HK-2 (cell line): ENCODE measurements around the gene MAD2L2.

Experiments
- DNase-seq: peaks from one replicate; pipeline ENCODE4 v3.0.0-alpha.2; 2018; ENCODE audit not compliant: unreplicated experiment

Gene MAD2L2

DNA sequence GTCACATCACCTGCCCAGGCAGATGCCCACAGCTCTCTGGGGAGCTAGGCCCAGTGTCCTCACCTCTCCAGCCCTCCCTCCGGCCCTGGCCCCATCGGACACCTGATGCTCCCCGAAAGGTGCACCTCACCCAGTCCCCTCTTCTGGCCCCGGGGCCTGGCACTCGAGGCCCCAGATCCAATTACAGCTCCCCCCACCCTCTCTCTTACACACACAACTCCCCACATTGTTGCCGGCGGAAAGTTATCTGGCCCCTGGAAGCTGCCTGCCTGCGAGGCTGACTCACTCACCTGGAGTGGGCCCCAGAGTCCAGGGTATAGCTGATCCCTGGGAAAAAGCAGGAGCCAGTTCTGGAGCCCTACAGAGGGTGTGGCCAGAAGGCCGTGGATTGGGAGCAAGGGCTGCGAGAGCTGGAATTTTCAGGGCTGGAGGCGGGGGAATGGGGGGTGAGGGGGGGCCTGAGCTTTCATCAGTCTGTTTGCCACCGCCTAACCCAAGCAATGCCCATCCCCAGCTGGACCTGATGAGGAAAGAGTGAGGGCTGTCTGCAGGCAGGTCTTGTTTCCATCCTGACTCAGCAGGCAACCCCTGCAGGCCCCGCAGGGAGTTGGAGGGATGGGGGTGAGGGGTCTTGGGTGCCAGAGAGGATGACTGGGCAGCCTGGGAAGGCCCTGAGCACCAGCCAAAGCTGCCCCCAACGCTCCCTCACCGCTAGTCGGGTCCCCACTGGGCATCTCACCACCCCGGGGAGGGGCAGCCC, 27.7 kb downstream of the MAD2L2 start:
- DNase-seq, result peak; percentile 71

DNA sequence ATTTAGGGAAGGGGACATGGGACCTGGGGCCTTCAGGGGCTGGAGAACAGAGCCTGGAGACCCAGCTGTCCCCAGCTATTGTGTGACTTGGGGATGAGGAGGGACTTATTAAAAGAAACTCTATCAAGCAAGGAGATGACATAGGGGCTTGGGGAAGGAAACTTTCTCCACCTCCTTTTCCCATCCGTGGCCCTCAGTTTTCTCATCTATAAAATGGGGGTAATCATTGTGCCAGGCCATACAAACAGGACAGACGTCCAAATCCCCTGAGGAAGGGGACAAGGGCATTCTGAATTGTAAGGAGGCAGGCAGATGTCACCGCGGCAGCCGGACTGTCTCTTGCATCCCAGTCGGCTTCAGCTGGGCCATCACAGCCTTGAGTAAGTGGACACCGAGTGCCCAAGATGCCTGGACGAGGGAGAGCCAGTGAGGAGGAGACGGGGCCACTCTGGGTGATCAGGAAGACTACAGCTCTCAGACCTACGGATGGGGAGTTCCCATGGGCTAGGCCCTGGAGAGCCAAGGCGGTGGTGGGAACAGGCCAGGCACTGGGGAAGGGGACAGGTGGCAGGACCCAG, 28.7 kb downstream of the MAD2L2 start:
- no peak for DNase-seq

DNA sequence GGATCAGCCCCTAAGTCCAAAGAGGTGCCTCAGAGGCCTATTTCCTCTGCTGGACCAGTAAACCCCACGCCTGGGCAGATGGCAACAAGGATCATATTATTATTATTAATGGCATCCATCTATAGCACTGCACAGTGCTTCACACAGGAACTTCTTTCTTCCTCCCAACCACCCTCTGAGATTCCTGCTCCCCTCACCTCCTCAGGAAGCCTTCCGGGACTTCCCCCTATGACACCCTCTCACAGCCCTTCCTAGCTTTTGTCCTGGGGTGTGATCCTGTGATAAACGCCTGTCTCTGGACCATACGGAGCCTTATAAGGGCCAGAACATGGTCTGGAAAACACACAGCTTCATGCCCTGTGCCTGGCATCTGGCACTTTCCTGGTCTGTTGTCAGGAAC, 29.9 kb downstream of the MAD2L2 start:
- no peak for DNase-seq

DNA sequence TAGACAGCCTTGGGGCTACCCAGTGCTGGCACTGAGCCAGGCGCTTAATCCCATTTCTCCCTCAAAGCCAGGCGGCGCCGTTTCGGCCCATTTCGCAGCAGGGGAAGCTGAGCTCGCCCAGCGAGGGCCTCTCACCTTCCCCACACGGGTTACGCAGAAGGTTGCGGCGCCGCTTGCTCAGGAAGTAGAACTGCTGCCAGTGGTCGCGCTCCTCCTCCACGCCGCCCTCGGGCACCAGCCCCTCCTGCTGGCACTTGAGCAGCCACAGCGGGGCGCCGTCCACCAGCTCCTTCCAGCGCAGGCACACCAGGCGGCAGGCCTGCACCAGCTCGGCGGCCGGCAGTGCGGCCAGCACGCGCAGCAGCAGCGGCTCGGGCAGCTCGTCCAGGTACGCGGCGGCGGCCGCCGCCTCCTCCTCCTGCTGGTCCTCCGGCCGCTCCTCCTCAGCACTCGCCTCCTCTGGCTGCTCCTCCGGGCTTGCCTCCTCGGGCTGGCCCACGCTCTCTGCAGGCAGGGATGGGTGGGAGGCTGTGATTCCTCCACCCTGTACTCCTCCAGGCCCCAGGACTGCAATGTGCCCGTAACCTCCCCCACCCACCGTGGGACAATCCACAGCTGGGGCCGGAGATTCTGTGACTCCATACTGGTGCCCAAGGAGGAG, 30.5 kb downstream of the MAD2L2 start:
- DNase-seq, result peak; percentile 64

DNA sequence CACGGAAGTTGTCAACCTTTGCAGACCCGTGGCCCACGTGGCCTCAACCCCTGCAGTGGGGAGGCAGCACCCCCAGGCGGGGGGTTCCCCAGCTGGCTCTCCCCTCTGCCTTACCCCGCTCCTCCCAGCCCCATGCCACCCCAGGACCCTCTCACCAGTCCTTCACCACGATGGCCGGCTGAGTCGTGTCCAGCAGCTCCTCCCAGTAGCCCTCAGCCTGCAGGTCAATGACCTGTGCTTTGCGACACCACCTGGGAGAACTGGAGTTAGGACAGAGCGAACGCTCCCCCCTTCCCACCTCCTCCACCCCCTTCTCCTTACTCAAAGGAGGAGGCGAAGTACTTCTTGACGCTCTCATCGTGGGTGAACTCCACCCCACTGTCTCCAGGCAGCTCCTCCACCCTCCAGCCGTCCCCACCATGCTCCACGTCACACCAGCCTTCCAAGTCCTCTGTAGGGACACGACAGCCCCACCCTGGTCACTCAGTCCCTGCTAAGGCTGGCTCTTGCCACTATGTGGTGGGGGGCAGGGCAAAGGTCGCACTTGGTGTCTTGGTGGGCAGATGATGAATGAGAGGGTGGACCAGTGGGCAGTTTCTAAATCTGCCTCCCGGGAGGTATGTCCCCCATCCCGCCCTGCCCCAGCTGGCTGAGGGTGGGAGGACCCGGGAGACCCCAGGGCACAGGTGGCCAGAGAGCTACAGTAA, 31.2 kb downstream of the MAD2L2 start:
- DNase-seq, result no peak

DNA sequence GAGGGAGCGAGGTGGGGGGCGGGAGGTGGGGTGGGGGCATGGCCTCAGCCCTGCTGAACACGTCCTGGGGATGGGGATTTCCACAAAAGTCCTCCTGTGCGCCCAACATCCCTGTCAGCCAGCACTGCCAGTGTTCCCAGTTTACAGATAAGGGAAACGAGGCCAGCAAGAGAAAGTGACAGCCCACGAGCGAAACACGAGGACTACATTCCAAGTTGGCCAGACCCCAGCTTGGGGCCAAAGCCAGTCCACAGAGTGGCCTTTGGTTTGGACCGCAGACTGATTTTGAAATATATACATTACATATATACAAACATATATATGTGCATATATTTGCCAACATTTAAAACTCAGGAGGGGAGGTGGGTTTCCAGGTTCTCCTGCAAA, 31.7 kb downstream of the MAD2L2 start:
- no peak for DNase-seq

DNA sequence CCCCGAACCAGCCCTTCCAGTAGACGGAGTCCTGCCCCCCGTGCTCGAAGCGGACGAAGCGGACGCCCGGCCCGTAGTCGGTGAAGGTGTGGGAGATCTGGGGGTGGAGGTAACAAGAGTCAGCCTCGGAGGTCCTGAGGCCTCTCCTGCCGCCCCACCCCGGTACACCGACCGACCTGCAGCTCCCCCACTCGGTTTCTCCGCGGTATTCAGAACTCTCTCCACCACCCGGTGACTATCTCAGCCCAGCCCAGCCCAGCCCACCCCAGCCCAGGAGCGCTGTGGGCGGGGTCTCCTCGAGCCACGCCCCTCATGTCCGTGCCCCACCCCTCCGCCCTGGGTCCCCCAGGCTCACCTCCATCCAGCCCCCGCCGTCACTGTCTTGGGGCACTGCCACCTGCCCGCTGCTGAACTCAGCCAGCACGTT, 32.2 kb downstream of the MAD2L2 start:
- DNase-seq, result no peak

DNA sequence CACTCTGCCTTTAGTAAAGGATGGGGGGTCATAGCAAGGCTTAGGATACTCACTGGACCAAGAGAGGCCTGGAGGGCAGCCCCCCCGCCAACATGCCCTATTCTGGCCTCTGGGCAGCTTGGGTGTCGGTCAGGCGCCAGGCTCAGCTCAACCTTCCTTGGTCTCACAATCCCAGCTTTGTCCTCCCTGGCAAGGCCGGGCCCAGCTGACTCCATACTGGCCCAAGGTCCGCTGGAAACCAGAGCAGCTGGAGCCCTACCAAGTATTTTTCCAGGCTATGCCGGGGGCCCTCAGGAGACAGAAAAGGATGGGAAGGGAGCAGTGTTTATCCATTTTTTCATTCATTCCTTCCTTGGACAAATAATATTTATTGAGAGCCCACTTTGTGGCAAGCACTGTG, 32.9 kb downstream of the MAD2L2 start:
- DNase-seq, result no peak

DNA sequence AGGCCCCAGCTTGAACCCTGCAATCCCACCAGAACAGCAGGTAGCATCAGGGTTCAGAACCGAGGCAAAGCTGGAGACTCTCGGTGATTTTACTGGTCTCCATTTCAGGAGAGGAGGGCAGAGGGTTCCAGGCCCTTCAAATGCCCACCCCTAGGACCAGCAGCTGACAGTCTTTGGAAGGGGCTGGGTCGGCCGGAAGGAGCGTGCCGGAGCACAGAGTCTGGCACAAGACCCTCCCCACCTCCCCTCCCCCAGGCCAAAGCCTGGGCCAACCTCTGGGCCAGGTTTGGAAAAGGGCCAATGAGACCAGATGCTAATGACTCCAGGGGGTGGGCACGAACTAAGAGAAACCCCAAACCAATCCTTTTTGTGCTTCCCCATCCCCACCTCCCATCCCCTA, 33.6 kb downstream of the MAD2L2 start:
- DNase-seq, result no peak

DNA sequence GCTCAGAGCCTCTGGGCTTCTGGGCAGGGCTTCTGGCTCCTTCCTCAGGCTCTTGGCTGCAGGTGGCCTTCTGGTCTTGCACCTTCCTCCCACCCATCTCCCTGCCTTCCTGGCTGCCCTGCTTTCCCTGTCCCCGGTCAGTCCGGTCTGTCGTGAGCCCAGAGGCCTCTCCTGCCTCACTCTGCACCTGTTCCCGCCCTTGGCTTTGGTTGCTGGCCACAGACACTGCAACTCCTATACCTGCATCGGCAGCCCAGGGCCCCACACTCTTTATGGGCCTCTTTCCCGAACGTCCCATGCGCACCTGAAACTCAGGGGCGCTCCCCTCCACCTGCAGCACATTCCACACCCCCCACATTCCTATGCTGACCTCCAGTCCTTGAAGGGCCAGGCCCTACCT, 34.6 kb downstream of the MAD2L2 start:
- DNase-seq, result no peak

DNA sequence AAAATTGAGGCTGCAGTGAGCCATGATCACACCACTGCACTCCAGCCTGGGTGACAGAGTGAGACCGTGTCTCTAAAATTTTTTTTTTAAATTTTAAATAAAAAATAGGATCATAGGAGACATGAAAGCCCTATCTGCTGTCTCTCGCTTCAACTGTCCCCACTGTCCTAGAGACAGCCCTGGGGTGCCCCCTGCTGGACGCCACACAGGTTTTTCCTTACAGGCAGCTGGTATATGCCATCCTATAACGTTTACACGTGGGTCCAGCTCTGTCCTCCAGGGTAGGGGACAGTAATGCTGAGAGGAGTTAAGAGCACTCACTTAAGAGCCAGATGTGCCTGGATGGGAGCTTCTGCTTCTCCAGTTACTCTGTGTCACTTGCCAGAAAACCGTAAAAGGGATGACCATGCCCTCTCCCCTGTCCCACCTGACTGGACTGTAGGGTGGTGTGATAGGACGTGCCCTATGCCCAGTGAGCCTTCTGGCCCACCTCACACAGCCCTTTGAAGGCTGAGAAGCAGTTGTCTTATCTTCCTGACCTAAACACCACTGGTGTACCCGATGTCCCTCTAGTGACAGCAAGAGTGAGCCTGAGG, 35.2 kb downstream of the MAD2L2 start:
- DNase-seq, result peak; percentile 73

DNA sequence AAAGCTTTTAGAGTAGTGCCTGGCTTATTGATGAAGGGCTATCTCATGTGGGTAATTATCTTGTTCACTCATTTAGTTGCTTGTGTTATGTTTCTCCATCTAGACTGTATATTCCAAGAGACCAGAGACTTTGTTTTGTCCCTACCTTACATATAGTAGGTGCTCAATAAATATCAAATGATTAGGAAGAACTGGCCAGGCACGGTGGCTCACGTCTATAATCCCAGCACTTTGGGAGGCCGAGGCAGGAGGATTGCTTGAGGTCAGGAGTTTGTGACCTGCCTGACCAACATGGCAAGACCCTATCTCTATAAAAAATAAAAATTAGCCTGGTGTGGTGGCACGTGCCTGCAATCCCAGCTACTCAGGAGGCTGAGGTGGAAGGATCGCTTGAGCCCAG, 35.7 kb downstream of the MAD2L2 start:
- no peak for DNase-seq

DNA sequence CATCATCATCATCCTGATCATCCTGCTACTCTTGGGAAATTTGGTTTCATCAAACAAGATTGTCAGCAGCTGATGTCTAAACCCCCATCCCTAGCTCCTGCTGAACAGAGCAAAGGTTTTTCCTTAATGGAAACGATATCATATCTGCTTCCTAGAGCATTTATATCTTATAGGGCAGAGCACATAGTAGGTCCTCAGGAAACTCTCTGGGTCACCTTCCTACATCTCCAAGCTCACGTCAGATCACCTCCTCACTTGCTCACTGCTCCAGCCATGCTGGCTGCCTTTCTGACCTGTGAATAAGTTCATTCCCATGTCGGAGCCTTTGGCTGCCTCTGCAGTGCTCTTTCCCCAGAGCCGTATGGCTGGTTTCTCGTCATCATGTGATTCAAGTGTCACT, 37.2 kb downstream of the MAD2L2 start:
- no peak for DNase-seq

DNA sequence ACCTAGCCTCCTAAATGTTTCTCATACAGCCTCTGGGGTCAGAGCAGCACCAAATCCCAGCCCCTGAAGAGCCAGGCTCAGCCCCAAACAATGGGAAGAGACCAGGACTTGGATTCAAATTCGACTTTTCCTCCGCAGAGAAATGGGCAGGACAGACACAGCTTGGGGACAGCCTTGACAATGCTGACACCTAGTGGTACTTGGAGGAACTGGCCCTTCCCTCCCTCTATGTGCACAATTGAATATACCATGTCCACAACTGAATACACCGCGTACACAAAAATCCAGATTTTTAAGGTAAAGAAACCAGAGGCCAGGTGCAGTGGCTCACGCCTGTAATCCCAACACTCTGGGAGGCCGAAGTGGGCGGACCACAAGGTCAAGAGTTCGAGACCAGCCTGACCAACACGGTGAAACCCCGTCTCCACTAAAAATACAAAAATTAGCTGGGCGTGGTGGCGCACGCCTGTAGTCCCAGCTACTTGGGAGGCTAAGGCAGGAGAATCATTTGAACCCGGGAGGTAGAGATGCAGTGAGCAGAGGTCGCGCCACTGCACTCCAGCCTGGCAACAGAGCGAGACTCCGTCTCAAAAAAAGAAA, 38.4 kb downstream of the MAD2L2 start:
- peak; percentile 58 for DNase-seq

DNA sequence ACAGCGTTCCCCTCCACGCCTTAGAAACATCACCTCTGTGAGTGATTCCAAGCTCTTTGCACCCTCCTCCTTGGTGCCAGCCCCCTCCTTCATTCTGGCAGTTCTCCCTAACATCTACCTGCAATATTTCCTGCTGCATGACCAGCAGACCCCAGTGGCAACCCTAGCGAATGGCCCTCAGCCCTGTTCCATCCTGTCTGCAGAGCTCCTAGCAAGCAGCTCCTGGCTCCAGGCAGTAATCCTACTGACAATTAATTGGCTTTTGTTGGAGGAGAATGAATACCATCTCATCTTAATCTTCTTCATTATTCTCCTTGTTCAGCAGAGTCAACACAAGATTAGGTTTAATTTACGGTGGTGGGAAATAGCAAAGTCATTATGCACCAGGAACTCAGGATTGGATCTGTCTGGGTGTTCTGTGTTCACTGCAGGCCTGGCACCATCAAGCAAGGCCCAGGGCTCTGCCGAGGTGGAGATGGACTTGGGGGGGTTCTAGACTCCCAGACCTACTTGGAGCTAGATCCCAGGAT, 39.1 kb downstream of the MAD2L2 start:
- no peak for DNase-seq

DNA sequence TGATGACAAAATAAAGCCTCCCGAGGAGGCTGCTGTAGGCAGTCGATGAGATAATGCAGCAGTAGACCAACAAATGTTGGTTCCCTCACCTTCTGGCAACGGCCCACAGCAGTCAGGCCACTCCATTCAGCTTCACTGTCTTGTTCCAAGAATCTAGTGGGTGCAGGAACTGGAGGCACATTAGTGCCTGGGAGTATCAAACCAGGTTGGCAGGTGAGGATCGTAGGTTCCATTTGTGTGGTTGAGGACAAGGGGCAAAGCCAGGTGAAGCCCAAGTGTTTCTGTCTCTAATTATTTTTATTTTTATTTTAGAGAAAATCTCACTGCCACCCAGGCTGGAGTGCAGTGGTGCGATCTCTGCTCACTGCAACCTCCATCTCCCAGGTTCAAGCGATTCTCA, 40.0 kb downstream of the MAD2L2 start:
- no peak for DNase-seq

DNA sequence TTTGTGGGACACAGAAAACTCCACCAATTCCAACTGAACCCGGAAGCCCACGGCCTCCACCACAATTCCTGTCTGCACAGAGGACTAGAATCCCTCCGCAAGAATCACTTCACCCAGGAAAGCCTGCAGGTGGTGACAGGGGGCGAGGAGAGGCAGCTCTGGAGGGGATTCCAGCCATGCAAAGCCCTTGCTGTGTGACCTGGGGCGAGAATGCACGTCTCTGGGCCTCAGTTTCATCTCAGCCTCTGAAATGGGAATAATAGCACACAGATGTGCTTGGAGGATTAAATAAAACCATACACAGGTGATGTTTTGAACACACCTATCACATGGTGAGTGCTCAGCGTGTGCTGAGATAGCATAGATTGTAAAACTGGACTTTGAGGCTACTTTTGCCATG, 40.8 kb downstream of the MAD2L2 start:
- DNase-seq, result no peak

DNA sequence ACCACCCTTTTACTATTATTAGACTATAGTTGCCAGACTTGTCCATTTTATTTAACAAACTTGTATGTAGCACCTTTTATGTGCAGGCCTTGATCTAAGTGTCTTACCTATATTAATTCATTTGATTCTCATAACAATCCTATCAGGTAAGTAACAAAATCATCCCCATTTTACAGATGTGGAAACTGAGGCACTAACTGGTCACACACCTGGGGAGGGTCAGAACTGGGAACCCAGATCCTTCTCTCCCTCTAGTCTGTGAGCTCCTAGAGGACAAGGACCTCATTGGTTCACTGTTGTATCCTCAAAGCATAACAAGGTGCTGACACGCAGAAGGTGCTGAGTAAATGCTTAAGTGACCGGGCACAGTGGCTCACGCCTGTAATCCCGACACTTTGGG, 41.6 kb downstream of the MAD2L2 start:
- no peak for DNase-seq

DNA sequence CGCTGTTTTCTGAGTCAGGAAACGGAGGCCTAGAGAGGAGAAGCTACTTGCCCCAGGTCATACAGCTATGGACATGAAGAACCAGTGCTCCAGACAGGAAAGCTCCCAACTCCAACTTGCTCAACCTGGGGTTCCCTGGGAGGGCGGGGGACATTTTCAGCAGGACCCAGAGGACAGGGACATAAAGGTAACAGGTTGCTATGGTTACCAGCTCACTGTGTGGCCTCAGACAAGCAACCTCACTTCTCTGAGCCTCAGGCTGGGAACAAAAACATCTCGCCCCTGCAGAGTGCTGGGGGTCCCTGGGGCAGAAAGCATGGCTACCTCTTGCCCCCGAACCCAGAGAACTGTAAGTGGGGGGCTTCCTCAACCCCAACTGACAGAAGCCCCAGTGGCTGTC, 42.8 kb downstream of the MAD2L2 start:
- DNase-seq, result no peak

DNA sequence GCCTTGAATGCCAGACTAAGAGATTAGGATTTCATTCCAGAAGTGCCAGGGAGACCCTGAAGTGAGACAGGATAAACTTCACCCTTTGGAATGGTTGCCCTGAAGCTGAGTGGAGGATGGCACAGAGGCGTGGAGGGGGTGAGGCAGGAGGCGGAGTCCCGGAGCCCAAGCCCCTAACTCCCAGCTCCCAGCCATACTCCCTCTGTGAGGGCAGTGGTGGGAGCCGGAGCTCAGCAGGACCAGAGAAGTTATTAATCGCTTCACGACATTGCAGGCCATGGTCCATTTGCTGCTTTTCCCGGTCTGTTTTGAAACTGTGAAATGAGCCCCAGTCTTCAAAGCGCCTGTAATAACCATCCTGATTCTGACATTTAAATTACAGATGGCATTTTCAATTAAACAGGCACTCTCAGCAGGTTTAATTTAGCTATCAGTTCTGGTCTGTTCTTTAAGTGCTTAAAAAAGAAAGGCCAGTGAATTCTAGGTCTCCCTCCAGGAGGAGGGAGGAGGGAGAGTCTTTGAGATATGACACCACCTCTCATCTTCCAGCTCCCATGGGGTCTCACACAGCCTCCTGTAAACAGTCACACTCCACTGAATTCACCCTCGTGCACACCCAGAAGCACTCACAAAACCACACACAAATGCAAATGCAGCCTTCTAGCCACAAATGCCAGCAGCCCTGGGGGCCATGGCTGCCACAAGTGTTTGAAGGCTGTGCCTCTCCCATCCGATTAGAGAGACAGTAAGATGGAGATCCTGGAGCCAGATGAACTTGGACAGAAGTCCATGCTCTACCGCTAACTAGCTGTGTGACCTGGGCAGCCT, 46.4 kb downstream of the MAD2L2 start:
- no peak for DNase-seq
